ENCODE data around the gene TAS2R60. TPM values are rescaled to one million over a fixed set of nuclear protein-coding genes. Genes with fewer than 3 reads are reported as not detected.

Gene TAS2R60
- total RNA-seq (not detected), polyA plus RNA-seq (not detected)

- WGBS, 2 donors = 58 to 65% methylated on average over 4 of the region's 4 CpGs
- DNase-seq (no peak), ATAC-seq (no peak), FAIRE-seq (no peak)
- no peak within 1 kb of the TSS for H3K27ac ChIP-seq
- H3K27me3 ChIP-seq = peaks cover 0 to 17% (median under 1%) of the 10 kb centered on the region in 4 donors
- intact Hi-C loops (cut with DNase I) = no loop called here
- H3K9me3 ChIP-seq = no peaks in the 10 kb centered on the region
- no peaks in the 10 kb centered on the region for H3K36me3 ChIP-seq
- H3K4me1 ChIP-seq = no peaks in the 10 kb centered on the region
- TF ChIP-seq CTCF (IDR thresholded peaks at IDR 0.05) = no peak
- H3K4me3 ChIP-seq = no peak within 1 kb of the TSS
Observed at GRCh38 chr7:143443153-143443552, at the start of gene TAS2R60. TAS2R60 (plus strand) TSS chr7:143443453; CDS start chr7:143443453, 0 bp downstream.

- Histone ChIP-seq H3K36me3 (peaks cover 0 to 5% (median 0%) of the 10 kb centered on the region in 3 donors), H3K27ac (no peak overlapping the region), H3K27me3 (no peaks in the 10 kb centered on the region), H3K9me3 (no peaks in the 10 kb centered on the region), H3K4me1 (peaks cover 0 to 17% (median 15%) of the 10 kb centered on the region in 3 donors), H3K4me3 (no peak overlapping the region)
- WGBS, 2 donors = 94 to 99% methylated on average over 6 of the region's 6 CpGs
- FAIRE-seq (no peak), ATAC-seq (no peak), DNase-seq (no peak)
- TF ChIP-seq CTCF (IDR thresholded peaks at IDR 0.05) = no peak
- intact Hi-C loops (cut with DNase I) = no loop called here
Observed at GRCh38 chr7:143394068-143394467, 49.2 kb upstream of the TAS2R60 start.

GRCh38 chr7:143394777-143395176, 48.5 kb upstream of the TAS2R60 start:
- Histone ChIP-seq H3K9me3 (no peaks in the 10 kb centered on the region), H3K36me3 (no peaks in the 10 kb centered on the region), H3K4me3 (no peak overlapping the region), H3K4me1 (peaks cover 0 to 17% (median 15%) of the 10 kb centered on the region in 3 donors), H3K27me3 (no peaks in the 10 kb centered on the region), H3K27ac (no peak overlapping the region)
- ATAC-seq (no peak), DNase-seq (no peak), FAIRE-seq (no peak)
- TF ChIP-seq CTCF (IDR thresholded peaks at IDR 0.05) = no peak
- intact Hi-C loops (cut with DNase I) = no loop called here
- 90 to 92% methylated on average over 5 to 6 of the region's 6 CpGs for WGBS, 2 donors

GRCh38 chr7:143395187-143396149, 47.8 kb upstream of the TAS2R60 start:
- Histone ChIP-seq H3K27me3 (no peaks in the 10 kb centered on the region), H3K9me3 (no peaks in the 10 kb centered on the region), H3K4me3 (no peak overlapping the region), H3K4me1 (peaks cover 0 to 17% (median 15%) of the 10 kb centered on the region in 3 donors), H3K27ac (no peak overlapping the region), H3K36me3 (peaks cover 0 to 4% (median 0%) of the 10 kb centered on the region in 3 donors)
- TF ChIP-seq CTCF (IDR thresholded peaks at IDR 0.05) = no peak
- ATAC-seq (no peak), FAIRE-seq (no peak), DNase-seq (peak in 2 of 6 donors; percentile 11 to 54)
- WGBS, 2 donors = 85 to 89% methylated on average over 21 of the region's 21 CpGs
- intact Hi-C loops (cut with DNase I) = no loop called here

GRCh38 chr7:143396182-143396581, 47.1 kb upstream of the TAS2R60 start:
- no peak for TF ChIP-seq CTCF (IDR thresholded peaks at IDR 0.05)
- Histone ChIP-seq H3K36me3 (peaks cover 0 to 6% (median 0%) of the 10 kb centered on the region in 3 donors), H3K27me3 (no peaks in the 10 kb centered on the region), H3K4me1 (peaks cover 0 to 17% (median 15%) of the 10 kb centered on the region in 3 donors), H3K4me3 (no peak overlapping the region), H3K27ac (no peak overlapping the region), H3K9me3 (no peaks in the 10 kb centered on the region)
- intact Hi-C loops (cut with DNase I) = no loop called here
- DNase-seq (peak in 2 of 6 donors; percentile 8 to 61), FAIRE-seq (no peak), ATAC-seq (no peak)
- WGBS, 2 donors = 84 to 85% methylated on average over 7 of the region's 7 CpGs

Measured in pancreas (tissue), 10 donors.